Measurements from ENCODE around the gene LRRC27.

LRRC27 gene

DNA sequence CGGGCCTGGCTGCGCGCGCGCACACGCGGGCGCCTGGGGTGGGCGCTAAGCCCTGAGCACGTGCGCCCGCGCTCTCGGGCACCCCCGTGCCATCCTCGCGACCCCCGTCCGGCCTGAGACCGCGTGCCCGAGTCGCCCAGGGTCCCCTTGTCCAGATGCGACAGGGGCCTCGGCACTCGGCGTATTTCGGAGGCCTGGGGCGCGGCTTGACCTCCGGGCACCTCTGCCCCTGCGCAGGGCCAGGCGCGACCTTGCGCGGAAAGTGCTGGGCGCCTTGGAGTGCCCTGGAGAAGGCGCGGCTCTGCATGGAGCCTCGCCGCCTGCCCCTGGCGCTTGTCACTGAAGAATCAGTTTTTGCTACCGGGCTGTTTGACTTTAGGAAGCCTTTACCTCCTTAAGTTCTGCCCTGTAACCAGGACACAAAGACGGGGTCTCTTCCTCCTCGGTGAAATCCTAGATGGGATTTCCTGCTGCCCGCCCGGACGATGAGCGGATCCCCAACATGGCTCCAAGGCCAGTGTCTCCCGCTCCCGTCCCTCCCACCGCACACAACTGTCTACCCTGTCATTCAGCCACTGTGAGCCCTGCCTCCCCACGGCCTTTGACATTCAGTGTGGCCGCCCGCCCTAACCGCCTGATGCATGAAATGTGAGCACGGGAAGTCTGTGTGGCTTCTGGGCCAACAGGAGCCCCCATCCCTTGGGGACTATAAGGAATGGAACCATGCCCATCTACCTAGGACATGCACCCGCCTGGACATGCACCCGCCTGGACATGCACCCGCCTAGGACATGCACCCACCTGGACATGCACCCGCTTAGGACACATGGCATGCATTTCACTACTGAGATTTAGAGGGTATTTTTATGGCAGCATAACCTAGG, 23.2 kb upstream of the LRRC27 start:
- Histone ChIP-seq H2AFZ (ENCODE audit: low read length) (no peak overlapping the region), H3K9me3 (ENCODE audit: low read length) (no peaks in the 10 kb centered on the region), H3K4me2 (ENCODE audit: low read length) (no peak overlapping the region), H3K4me3 (ENCODE audit: low read depth, low read length, poor library complexity, severe bottlenecking) (no peak overlapping the region), H3K27me3 (ENCODE audit: insufficient read depth, low read length) (no peaks in the 10 kb centered on the region), H3K36me3 (ENCODE audit: insufficient read depth, low read length) (no peaks in the 10 kb centered on the region), H4K20me1 (ENCODE audit: insufficient read depth, low read length) (no peaks in the 10 kb centered on the region), H3K79me2 (ENCODE audit: insufficient read depth, low read length) (no peaks in the 10 kb centered on the region), H3K9ac (ENCODE audit: low read length) (no peak overlapping the region), H3K27ac (ENCODE audit: low read depth, low read length, poor library complexity, severe bottlenecking) (no peak overlapping the region), H3F3A (ENCODE audit: insufficient read depth, low read length) (no peaks in the 10 kb centered on the region), H3K9me2 (ENCODE audit: low read depth, low read length) (no peaks in the 10 kb centered on the region), H3K4me1 (ENCODE audit: insufficient read depth, low read length, severe bottlenecking) (no peaks in the 10 kb centered on the region)
- TF ChIP-seq EZH2 (IDR thresholded peaks at IDR 0.05; ENCODE audit: borderline replicate concordance, low read length) = no peak
- TF ChIP-seq, protein P1, sequence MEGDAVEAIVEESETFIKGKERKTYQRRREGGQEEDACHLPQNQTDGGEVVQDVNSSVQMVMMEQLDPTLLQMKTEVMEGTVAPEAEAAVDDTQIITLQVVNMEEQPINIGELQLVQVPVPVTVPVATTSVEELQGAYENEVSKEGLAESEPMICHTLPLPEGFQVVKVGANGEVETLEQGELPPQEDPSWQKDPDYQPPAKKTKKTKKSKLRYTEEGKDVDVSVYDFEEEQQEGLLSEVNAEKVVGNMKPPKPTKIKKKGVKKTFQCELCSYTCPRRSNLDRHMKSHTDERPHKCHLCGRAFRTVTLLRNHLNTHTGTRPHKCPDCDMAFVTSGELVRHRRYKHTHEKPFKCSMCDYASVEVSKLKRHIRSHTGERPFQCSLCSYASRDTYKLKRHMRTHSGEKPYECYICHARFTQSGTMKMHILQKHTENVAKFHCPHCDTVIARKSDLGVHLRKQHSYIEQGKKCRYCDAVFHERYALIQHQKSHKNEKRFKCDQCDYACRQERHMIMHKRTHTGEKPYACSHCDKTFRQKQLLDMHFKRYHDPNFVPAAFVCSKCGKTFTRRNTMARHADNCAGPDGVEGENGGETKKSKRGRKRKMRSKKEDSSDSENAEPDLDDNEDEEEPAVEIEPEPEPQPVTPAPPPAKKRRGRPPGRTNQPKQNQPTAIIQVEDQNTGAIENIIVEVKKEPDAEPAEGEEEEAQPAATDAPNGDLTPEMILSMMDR (IDR thresholded peaks at IDR 0.05; ENCODE audit: low read length) = no peak

DNA sequence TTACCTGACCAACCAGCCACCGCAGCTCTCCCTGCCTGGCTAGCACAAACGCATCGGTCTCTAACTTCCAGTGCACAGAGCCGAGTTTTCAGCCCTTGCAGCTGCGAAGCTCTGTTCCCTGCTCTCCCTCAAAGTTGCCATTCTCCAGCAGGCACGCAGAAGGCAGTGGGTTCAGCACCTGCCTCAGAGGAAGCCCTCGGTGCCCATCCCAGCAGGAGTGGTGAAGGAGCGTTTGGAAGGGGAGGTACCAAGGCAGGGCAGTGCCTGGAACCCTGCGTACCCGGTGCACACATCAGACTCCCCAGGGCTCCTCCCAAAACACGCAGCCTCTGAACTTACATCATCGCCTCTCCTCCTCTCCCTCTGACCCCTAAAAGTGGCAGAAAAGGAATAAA, 22.5 kb upstream of the LRRC27 start:
- no peak overlapping the region for H3K4me2 ChIP-seq (ENCODE audit: low read length)

DNA sequence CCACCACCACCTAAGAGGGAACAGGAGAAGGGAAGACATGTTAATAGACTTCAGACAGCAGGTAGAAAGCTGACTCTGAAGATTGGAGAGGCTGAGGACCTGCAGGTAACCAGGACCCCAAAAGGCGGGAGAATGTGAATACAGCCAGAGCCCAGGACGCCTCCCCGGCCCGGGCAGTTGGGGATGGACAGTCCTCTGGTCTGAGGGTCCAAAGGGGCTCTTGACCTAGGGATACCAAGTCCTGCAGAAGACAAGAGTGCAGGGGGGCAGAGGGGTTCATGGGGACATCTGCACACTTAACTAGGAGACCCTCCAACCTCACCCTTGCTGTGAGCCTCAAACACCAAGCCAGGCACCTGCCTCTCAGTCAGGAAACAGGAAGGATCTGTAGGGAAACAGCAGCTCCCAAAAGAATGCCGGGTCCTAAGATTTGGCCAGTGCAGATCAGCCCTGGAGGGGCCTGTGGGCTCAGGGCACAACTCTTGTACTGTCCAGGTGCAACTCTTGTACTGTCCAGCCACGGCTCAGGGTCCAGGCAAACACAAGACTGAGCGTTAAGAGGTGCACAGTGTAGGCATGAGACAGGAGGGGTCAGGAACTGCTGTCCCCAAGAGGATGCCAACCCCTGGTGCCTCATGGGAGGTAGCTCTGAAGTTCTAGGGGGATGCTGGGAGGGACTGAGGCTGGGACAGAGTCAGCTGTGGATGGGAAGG, 22.0 kb upstream of the LRRC27 start:
- H4K20me1 ChIP-seq (ENCODE audit: insufficient read depth, low read length) = no peaks in the 10 kb centered on the region
- no peaks in the 10 kb centered on the region for H3K4me1 ChIP-seq (ENCODE audit: insufficient read depth, low read length, severe bottlenecking)
- H2AFZ ChIP-seq (ENCODE audit: low read length) = no peak overlapping the region
- H3K36me3 ChIP-seq (ENCODE audit: insufficient read depth, low read length) = no peaks in the 10 kb centered on the region
- no peak overlapping the region for H3K4me2 ChIP-seq (ENCODE audit: low read length)
- no peaks in the 10 kb centered on the region for H3K79me2 ChIP-seq (ENCODE audit: insufficient read depth, low read length)
- no peak overlapping the region for H3K27ac ChIP-seq (ENCODE audit: low read depth, low read length, poor library complexity, severe bottlenecking)
- no peaks in the 10 kb centered on the region for H3F3A ChIP-seq (ENCODE audit: insufficient read depth, low read length)
- no peak for TF ChIP-seq EZH2 (IDR thresholded peaks at IDR 0.05; ENCODE audit: borderline replicate concordance, low read length)
- TF ChIP-seq, protein P1 (IDR thresholded peaks at IDR 0.05; ENCODE audit: low read length) = no peak
- H3K9me3 ChIP-seq (ENCODE audit: low read length) = no peaks in the 10 kb centered on the region
- no peak overlapping the region for H3K4me3 ChIP-seq (ENCODE audit: low read depth, low read length, poor library complexity, severe bottlenecking)
- no peaks in the 10 kb centered on the region for H3K9me2 ChIP-seq (ENCODE audit: low read depth, low read length)
- H3K9ac ChIP-seq (ENCODE audit: low read length) = no peak overlapping the region
- no peaks in the 10 kb centered on the region for H3K27me3 ChIP-seq (ENCODE audit: insufficient read depth, low read length)

More for the DNA sequence above, 22.5 kb upstream of the LRRC27 start:
- no peak overlapping the region for H2AFZ ChIP-seq (ENCODE audit: low read length)
- H3K9me2 ChIP-seq (ENCODE audit: low read depth, low read length) = no peaks in the 10 kb centered on the region
- no peak overlapping the region for H3K27ac ChIP-seq (ENCODE audit: low read depth, low read length, poor library complexity, severe bottlenecking)
- no peaks in the 10 kb centered on the region for H3K9me3 ChIP-seq (ENCODE audit: low read length)
- no peaks in the 10 kb centered on the region for H3K27me3 ChIP-seq (ENCODE audit: insufficient read depth, low read length)
- H3K79me2 ChIP-seq (ENCODE audit: insufficient read depth, low read length) = no peaks in the 10 kb centered on the region
- H3K4me3 ChIP-seq (ENCODE audit: low read depth, low read length, poor library complexity, severe bottlenecking) = no peak overlapping the region
- no peaks in the 10 kb centered on the region for H3F3A ChIP-seq (ENCODE audit: insufficient read depth, low read length)
- no peak for TF ChIP-seq EZH2 (IDR thresholded peaks at IDR 0.05; ENCODE audit: borderline replicate concordance, low read length)
- TF ChIP-seq, protein P1 (IDR thresholded peaks at IDR 0.05; ENCODE audit: low read length) = no peak
- no peaks in the 10 kb centered on the region for H3K4me1 ChIP-seq (ENCODE audit: insufficient read depth, low read length, severe bottlenecking)
- no peak overlapping the region for H3K9ac ChIP-seq (ENCODE audit: low read length)
- no peaks in the 10 kb centered on the region for H4K20me1 ChIP-seq (ENCODE audit: insufficient read depth, low read length)
- no peaks in the 10 kb centered on the region for H3K36me3 ChIP-seq (ENCODE audit: insufficient read depth, low read length)

Measured in OCI-LY1 (cell line).